Measurements from ENCODE around the gene PSMB5. TPM values are rescaled to one million over a fixed set of nuclear protein-coding genes. Genes with fewer than 3 reads are reported as not detected.

Gene PSMB5
- total and polyA plus RNA-seq, 9 of the 15 experiments (the other 6 are each of a cell fraction or from before 2014, with no cell fraction given), result 198 to 1,870 (median 269) TPM

- peak in 1 of 2 experiments; percentile 33 for TF ChIP-seq AFF1 (IDR thresholded peaks at IDR 0.05; ENCODE audit: low read depth in 1 of 2, partially characterized antibody in 2 of 2)
- peak; percentile 77 for TF ChIP-seq HINFP (tag; conservative IDR thresholded peaks at IDR 0.05; ENCODE audit: low read depth)
- TF ChIP-seq NONO (IDR thresholded peaks at IDR 0.05; ENCODE audit: low read depth in 2 of 2, low read length in 1 of 2), result peak in 1 of 2 experiments; percentile 44; a peak in 1 of 4 replicates
- no peak for TF ChIP-seq RBM22 (IDR thresholded peaks at IDR 0.05; ENCODE audit: low read depth, low read length, poor library complexity, severe bottlenecking)
- TF ChIP-seq GTF2B (IDR thresholded peaks at IDR 0.05; ENCODE audit: extremely low read depth, insufficient read length), result no peak
- TF ChIP-seq MAZ (CRISPR knock-in tag; conservative IDR thresholded peaks at IDR 0.05 in 1 of 2, IDR thresholded peaks at IDR 0.05 in 1 of 2), result 0 out of 4 replicates have a peak, but pooled peaks of 1 of the 2 experiments have one; percentile 1
- peak; percentile 82 for TF ChIP-seq POLR2G (IDR thresholded peaks at IDR 0.05; ENCODE audit: low read depth, low read length)
- TF ChIP-seq ZNF740 (CRISPR knock-in tag; IDR thresholded peaks at IDR 0.05), result no peak
- no peak for TF ChIP-seq ZNF740 (tag; IDR thresholded peaks at IDR 0.05)
- no peak for TF ChIP-seq RFX7 (CRISPR knock-in tag; IDR thresholded peaks at IDR 0.05)
- TF ChIP-seq GMEB1 (CRISPR knock-in tag; IDR thresholded peaks at IDR 0.05), result peak; percentile 11; the same call in 1 of the 2 replicates
Measured at GRCh38 chr14:23056956-23057756, 22.5 kb upstream of the PSMB5 start, which contains the start of gene CDH24 (continued).
